GM21390 (cell line): ENCODE measurements around the gene SMIM1.
A peak's percentile ranks its signal among the peaks of the same experiment; 100 is the strongest.
"Not testable (repeated sequence)": the region's sequence is repeated elsewhere in the genome, so short reads cannot be mapped to it uniquely, and the experiment has no call there.

Experiments
- ATAC-seq: cut with Tn5 transposase; IDR thresholded peaks from one replicate; pipeline ENCODE4 v1.9.1; 2021; ENCODE audit not compliant: unreplicated experiment

SMIM1 gene

GRCh38 chr1:3772715-3773571 lies at the start of gene SMIM1:
TSS of gene SMIM1 (plus strand) at chr1:3772749. CDS start at chr1:3775374, 2,625 bp downstream.
- ATAC-seq = peak; percentile 22

GRCh38 chr1:3722846-3723245 lies 49.7 kb upstream of the SMIM1 start:
- ATAC-seq = no peak

GRCh38 chr1:3724416-3725030 lies 48.0 kb upstream of the SMIM1 start:
- not testable (repeated sequence) for ATAC-seq

GRCh38 chr1:3725366-3725765 lies 47.2 kb upstream of the SMIM1 start:
- ATAC-seq = no peak

GRCh38 chr1:3727042-3727824 lies 45.3 kb upstream of the SMIM1 start:
- ATAC-seq = no peak

GRCh38 chr1:3727825-3728776 lies 44.4 kb upstream of the SMIM1 start:
- no peak for ATAC-seq

- ATAC-seq = no peak
Observed at GRCh38 chr1:3729594-3730542, 42.7 kb upstream of the SMIM1 start.

- ATAC-seq = no peak
Observed at GRCh38 chr1:3730543-3731247, 41.9 kb upstream of the SMIM1 start.

- no peak for ATAC-seq
Observed at GRCh38 chr1:3731583-3732433, 40.7 kb upstream of the SMIM1 start.

- ATAC-seq = no peak
Observed at GRCh38 chr1:3732434-3733093, 40.0 kb upstream of the SMIM1 start.

- no peak for ATAC-seq
Observed at GRCh38 chr1:3733094-3733882, 39.3 kb upstream of the SMIM1 start.

GRCh38 chr1:3733883-3734589 lies 38.5 kb upstream of the SMIM1 start:
- ATAC-seq = no peak

- no peak for ATAC-seq
Observed at GRCh38 chr1:3734602-3735001, 37.9 kb upstream of the SMIM1 start.

- ATAC-seq = no peak
Observed at GRCh38 chr1:3735027-3735681, 37.4 kb upstream of the SMIM1 start.

GRCh38 chr1:3735688-3736087 lies 36.9 kb upstream of the SMIM1 start:
- ATAC-seq = no peak
